HepG2 (cell line): ENCODE data around the gene RAP2A. TPM values are rescaled to one million over a fixed set of nuclear protein-coding genes. Genes with fewer than 3 reads are reported as not detected.
A peak's percentile ranks its signal among the peaks of the same experiment; 100 is the strongest.

Experiments used
- FOSL1 ChIP-seq: sonication (generic); formaldehyde crosslinking; IDR thresholded peaks from 2 replicates; pipeline ENCODE4 v1.9.0; 2021; ENCODE audit warnings: missing genetic modification reagents, borderline replicate concordance
- FOXA3 ChIP-seq: IDR thresholded peaks from 2 replicates; pipeline ENCODE4 v1.6.1; 2016; ENCODE audit warnings: missing genetic modification reagents, missing compliant biosample characterization
- GRHL1 ChIP-seq: sonication (generic); formaldehyde crosslinking; conservative IDR thresholded peaks from 2 replicates; pipeline ENCODE4 v1.8.0; 2022; ENCODE audit warnings: missing genetic modification reagents
- HMG20A ChIP-seq: IDR thresholded peaks from 2 replicates; pipeline ENCODE4 v1.6.1; 2016; ENCODE audit warnings: borderline replicate concordance
- LRRFIP1 ChIP-seq: sonication (generic); formaldehyde crosslinking; conservative IDR thresholded peaks from 2 replicates; pipeline ENCODE4 v1.4.0; 2020; ENCODE audit warnings: missing genetic modification reagents
- MEIS2 ChIP-seq: sonication (generic); formaldehyde crosslinking; IDR thresholded peaks from 2 replicates; pipeline ENCODE4 v1.9.0; 2021; ENCODE audit warnings: mild to moderate bottlenecking, missing genetic modification reagents
- MTERF4 ChIP-seq: sonication (generic); formaldehyde crosslinking; IDR thresholded peaks from 2 replicates; pipeline ENCODE4 v1.8.0; 2023; ENCODE audit warnings: mild to moderate bottlenecking, missing genetic modification reagents
- NCOA5 ChIP-seq: sonication (generic); formaldehyde crosslinking; IDR thresholded peaks from 2 replicates; pipeline ENCODE4 v1.4.0; 2020; ENCODE audit warnings: missing genetic modification reagents
- NKX3-1 ChIP-seq: sonication (generic); formaldehyde crosslinking; IDR thresholded peaks from 2 replicates; pipeline ENCODE4 v1.5.0; 2020; ENCODE audit warnings: missing genetic modification reagents
- RFX3 ChIP-seq: IDR thresholded peaks from 2 replicates; pipeline ENCODE4 v1.6.1; 2016; ENCODE audit warnings: missing biosample characterization, missing genetic modification reagents
- SAFB2 ChIP-seq: sonication (generic); formaldehyde crosslinking; IDR thresholded peaks from 2 replicates; pipeline ENCODE4 v1.5.1; 2020; ENCODE audit warnings: missing genetic modification reagents, low read depth, mild to moderate bottlenecking, borderline replicate concordance
- SNAPC5 ChIP-seq: sonication (generic); formaldehyde crosslinking; IDR thresholded peaks from 2 replicates; pipeline ENCODE4 v1.8.1; 2023; ENCODE audit warnings: mild to moderate bottlenecking, missing genetic modification reagents, borderline replicate concordance
- STAG1 ChIP-seq: sonication (generic); formaldehyde crosslinking; IDR thresholded peaks from 2 replicates; pipeline ENCODE4 v1.4.0; 2020; ENCODE audit warnings: missing genetic modification reagents
- ZNF335 ChIP-seq: sonication (generic); formaldehyde crosslinking; IDR thresholded peaks from 2 replicates; pipeline ENCODE4 v1.4.0; 2020; ENCODE audit warnings: missing genetic modification reagents
- ZNF569 ChIP-seq: sonication (generic); formaldehyde crosslinking; IDR thresholded peaks from 2 replicates; pipeline ENCODE4 v1.5.0; 2020; ENCODE audit warnings: mild to moderate bottlenecking, missing genetic modification reagents, moderate library complexity, borderline replicate concordance
- ZNF749 ChIP-seq: sonication (generic); formaldehyde crosslinking; IDR thresholded peaks from 2 replicates; pipeline ENCODE4 v1.8.0; 2022; ENCODE audit warnings: mild to moderate bottlenecking, missing genetic modification reagents, moderate library complexity, borderline replicate concordance
- ZNF770 ChIP-seq: sonication (generic); formaldehyde crosslinking; IDR thresholded peaks from 2 replicates; pipeline ENCODE4 v1.5.0; 2020; ENCODE audit warnings: mild to moderate bottlenecking, missing genetic modification reagents
- polyA plus RNA-seq, 8 experiments: library from polyadenylated mRNA; depleted of rRNA in 3 of 8; stranded (reverse) in 7 of 8; unstranded in 1 of 8; fragments of >200 nt; fragmentation: Illumina TruSeq in 4 of 8; extraction: Trizol in 4 of 8; gene quantifications; 2 replicates each; pipeline versions ENCODE4 v1.2.1 to v1.2.3, GENCODE V29; 2011 to 2016; ENCODE audit warnings: low read depth in 4 of 8, missing spikeins in 1 of 8, mixed read lengths in 1 of 8; ENCODE audit not compliant: insufficient read depth in 1 of 8
- total RNA-seq, 5 experiments: library from RNA; depleted of rRNA; stranded (reverse); fragments of >200 nt; fragmentation: Illumina TruSeq; extraction: Trizol; gene quantifications; 2 replicates each; pipeline ENCODE4 v1.2.3, GENCODE V29; 2016; ENCODE audit warnings: low read depth in 1 of 5
- TF ChIP-seq, protein P1 (sequence below): sonication (generic); formaldehyde crosslinking; IDR thresholded peaks from 2 replicates; pipeline ENCODE4 v1.4.0; 2020; ENCODE audit warnings: missing genetic modification reagents, borderline replicate concordance

RAP2A gene
- total and polyA plus RNA-seq, 2 of the 13 experiments (the other 11 are each of a cell fraction or from before 2014, with no cell fraction given) = 9.9 to 23.1 TPM

DNA sequence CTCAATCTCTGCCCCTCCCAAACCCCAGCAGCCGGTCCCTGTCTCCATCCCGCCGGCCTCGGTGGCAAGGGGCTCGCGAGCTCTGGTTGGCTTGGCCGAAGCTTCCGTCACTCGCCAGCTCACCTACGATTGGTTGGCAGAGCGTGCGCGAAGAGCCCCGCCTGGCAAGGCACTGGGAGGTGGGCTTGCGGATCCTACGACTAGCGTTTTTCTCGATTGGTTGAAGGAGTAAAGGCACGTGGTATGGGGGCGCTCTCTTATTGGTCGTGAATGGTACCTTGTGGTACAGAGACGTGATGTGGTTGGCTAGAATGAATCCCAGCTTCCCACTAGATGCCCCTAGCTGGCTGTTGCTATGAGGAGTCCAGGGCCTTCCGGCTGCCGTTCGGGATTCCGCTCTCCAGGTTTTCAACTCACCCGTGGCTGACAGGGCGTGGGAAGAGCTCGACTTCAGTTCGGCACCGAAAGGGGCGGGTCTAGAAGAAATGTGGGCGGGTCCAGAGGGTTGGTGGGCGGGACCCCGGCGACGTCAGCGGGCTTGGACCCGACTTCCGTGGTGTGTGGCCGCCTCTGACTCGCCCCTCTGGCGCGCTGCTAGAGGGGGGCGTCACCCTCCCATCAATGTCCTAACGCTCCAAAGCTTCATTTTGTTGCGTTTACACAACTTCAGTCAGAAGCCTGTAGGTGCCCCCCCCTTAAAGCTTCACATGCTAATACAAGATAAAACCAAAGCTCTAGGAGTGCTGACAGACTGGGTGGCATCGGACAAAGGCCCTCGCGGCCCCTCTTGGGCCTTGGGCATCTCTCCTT is 847 bp upstream of the RAP2A start (continued):
- TF ChIP-seq FOSL1 (no peak), NKX3-1 (CRISPR knock-in tag) (peak; percentile 26; the same call in 1 of the 2 replicates), MEIS2 (CRISPR knock-in tag) (peak; percentile 63; the same call in 1 of the 2 replicates), ZNF749 (peak; percentile 65; the same call in 1 of the 2 replicates), RFX3 (peak; percentile 60), FOXA3 (CRISPR knock-in tag) (no peak), GRHL1 (CRISPR knock-in tag) (no peak), STAG1 (CRISPR knock-in tag) (no peak), SAFB2 (no peak), NCOA5 (CRISPR knock-in tag) (no peak), MTERF4 (CRISPR knock-in tag) (no peak), ZNF335 (CRISPR knock-in tag) (no peak), LRRFIP1 (CRISPR knock-in tag) (no peak), ZNF569 (no peak), HMG20A (CRISPR knock-in tag) (no peak), ZNF770 (CRISPR knock-in tag) (no peak), SNAPC5 (no peak)
- TF ChIP-seq, protein P1, sequence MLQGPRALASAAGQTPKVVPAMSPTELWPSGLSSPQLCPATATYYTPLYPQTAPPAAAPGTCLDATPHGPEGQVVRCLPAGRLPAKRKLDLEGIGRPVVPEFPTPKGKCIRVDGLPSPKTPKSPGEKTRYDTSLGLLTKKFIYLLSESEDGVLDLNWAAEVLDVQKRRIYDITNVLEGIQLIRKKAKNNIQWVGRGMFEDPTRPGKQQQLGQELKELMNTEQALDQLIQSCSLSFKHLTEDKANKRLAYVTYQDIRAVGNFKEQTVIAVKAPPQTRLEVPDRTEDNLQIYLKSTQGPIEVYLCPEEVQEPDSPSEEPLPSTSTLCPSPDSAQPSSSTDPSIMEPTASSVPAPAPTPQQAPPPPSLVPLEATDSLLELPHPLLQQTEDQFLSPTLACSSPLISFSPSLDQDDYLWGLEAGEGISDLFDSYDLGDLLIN (CRISPR knock-in tag) = no peak
